ENCODE data around the gene ACSL1. TPM values are rescaled to one million over a fixed set of nuclear protein-coding genes. Genes with fewer than 3 reads are reported as not detected.

Gene ACSL1
- total RNA-seq, 2 donors from 2014 or later, result 3.8 to 5.2 TPM

DNA sequence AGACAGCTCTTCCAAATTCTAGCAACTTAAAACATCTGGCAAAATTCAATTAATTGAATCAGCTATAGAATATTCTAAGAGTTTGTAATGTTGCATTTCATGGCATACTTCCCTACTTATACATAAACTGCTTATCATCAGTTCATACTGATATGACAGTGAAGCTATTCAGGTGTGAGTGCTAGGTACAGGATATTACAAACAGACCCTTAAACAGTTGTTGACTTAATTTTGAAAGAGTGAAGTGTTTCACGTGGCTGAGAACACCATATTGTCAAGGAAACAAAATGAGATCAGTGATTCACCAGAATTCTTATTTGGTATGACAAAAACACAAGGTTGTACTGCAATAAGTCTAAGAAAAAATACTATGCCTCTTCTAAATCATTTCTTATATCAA lies 119.3 kb downstream of the ACSL1 start:
- H3K9ac ChIP-seq (ENCODE audit: extremely low read depth, low read length, poor library complexity, severe bottlenecking), result no peak overlapping the region
- Mint-ChIP-seq H3K4me1 (no peaks in the 10 kb centered on the region), H3K4me3 (no peak overlapping the region), H3K27me3 (ENCODE audit: insufficient read depth) (no peaks in the 10 kb centered on the region), H3K27ac (no peak overlapping the region), H3K9me3 (no peaks in the 10 kb centered on the region), H3K36me3 (ENCODE audit: low read depth) (peaks cover 72% of the 10 kb centered on the region)
- 89 to 100% methylated on average over 1 of the region's 1 CpG for WGBS, 2 experiments (ENCODE audit: insufficient coverage in 1 of 2, insufficient read length in 1 of 2)
- DNase-seq, result no peak
- H3K36me3 ChIP-seq (ENCODE audit: control insufficient read depth, insufficient read depth, low read length), result peaks cover 69% of the 10 kb centered on the region
- peaks cover 6% of the 10 kb centered on the region for H3K9me3 ChIP-seq (ENCODE audit: control insufficient read depth, low read length)
- no peaks in the 10 kb centered on the region for H3K27me3 ChIP-seq (ENCODE audit: control insufficient read depth, insufficient read depth, low read length, poor library complexity, severe bottlenecking)
- no peak overlapping the region for H3K27ac ChIP-seq (ENCODE audit: low read depth, low read length)
- H3K4me3 ChIP-seq (ENCODE audit: low read length), result no peak overlapping the region
- no peaks in the 10 kb centered on the region for H3K4me1 ChIP-seq (ENCODE audit: control insufficient read depth, insufficient read depth, low read length)
- TF ChIP-seq, protein P1, sequence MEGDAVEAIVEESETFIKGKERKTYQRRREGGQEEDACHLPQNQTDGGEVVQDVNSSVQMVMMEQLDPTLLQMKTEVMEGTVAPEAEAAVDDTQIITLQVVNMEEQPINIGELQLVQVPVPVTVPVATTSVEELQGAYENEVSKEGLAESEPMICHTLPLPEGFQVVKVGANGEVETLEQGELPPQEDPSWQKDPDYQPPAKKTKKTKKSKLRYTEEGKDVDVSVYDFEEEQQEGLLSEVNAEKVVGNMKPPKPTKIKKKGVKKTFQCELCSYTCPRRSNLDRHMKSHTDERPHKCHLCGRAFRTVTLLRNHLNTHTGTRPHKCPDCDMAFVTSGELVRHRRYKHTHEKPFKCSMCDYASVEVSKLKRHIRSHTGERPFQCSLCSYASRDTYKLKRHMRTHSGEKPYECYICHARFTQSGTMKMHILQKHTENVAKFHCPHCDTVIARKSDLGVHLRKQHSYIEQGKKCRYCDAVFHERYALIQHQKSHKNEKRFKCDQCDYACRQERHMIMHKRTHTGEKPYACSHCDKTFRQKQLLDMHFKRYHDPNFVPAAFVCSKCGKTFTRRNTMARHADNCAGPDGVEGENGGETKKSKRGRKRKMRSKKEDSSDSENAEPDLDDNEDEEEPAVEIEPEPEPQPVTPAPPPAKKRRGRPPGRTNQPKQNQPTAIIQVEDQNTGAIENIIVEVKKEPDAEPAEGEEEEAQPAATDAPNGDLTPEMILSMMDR (conservative IDR thresholded peaks at IDR 0.05), result no peak

DNA sequence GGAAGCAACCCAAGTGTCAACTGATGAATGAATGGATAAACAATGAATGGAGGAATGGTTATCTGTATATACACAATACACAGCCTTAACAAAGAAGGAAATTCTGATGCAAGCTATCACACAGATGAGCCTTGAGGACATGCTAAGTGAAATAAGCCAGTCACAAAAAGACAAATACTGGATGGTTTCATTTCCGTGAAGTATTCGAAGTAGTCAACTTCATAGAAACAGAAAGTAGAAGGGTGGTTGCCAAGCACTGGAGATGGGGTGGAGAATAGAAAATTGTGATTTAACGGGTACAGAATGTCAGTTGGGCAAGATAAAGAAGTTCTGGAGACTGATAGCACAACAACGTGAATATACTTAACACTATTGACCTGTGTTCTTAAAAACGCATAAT lies 120.1 kb downstream of the ACSL1 start:
- Histone ChIP-seq H3K36me3 (ENCODE audit: control insufficient read depth, insufficient read depth, low read length) (peaks cover 69% of the 10 kb centered on the region), H3K4me1 (ENCODE audit: control insufficient read depth, insufficient read depth, low read length) (no peaks in the 10 kb centered on the region), H3K9me3 (ENCODE audit: control insufficient read depth, low read length) (peaks cover 6% of the 10 kb centered on the region), H3K4me3 (ENCODE audit: low read length) (no peak overlapping the region), H3K27ac (ENCODE audit: low read depth, low read length) (no peak overlapping the region), H3K27me3 (ENCODE audit: control insufficient read depth, insufficient read depth, low read length, poor library complexity, severe bottlenecking) (no peaks in the 10 kb centered on the region), H3K9ac (ENCODE audit: extremely low read depth, low read length, poor library complexity, severe bottlenecking) (no peak overlapping the region)
- Mint-ChIP-seq H3K9me3 (no peaks in the 10 kb centered on the region), H3K4me3 (no peak overlapping the region), H3K4me1 (no peaks in the 10 kb centered on the region), H3K27ac (no peak overlapping the region), H3K27me3 (ENCODE audit: insufficient read depth) (no peaks in the 10 kb centered on the region), H3K36me3 (ENCODE audit: low read depth) (peaks cover 72% of the 10 kb centered on the region)
- WGBS, 2 experiments (ENCODE audit: insufficient coverage in 1 of 2, insufficient read length in 1 of 2), result 98 to 100% methylated on average over 3 to 4 of the region's 5 CpGs
- DNase-seq, result no peak
- TF ChIP-seq, protein P1 (conservative IDR thresholded peaks at IDR 0.05), result no peak

Small RNA genes lying within 50 kb of the gene (microRNA-seq; reads per million reads assigned to microRNA genes)
- not detected for gene MIR3945 (ENCODE audit: borderline microRNAs expressed)

Other genes with a start within 250 kb of the ACSL1 start
- gene CASP3, start 176.5 kb downstream of the ACSL1 start, total RNA-seq, result 10 to 100 TPM; 49.8 to 62.9 TPM
- gene PRIMPOL, start 176.2 kb downstream of the ACSL1 start, total RNA-seq, result 10 to 100 TPM; 10.1 to 12.0 TPM
- 10 to 100 TPM; 69.9 to 96.2 TPM for gene CENPU, start 91.9 kb downstream of the ACSL1 start, total RNA-seq
- gene HELT, start 192.5 kb upstream of the ACSL1 start, total RNA-seq, result not detected